Chondrocyte (in vitro differentiated cells): ENCODE data around the gene GSTT2B. TPM values are rescaled to one million over a fixed set of nuclear protein-coding genes. Genes with fewer than 3 reads are reported as not detected.

ENCODE experiments used
- DNase-seq: peaks from one replicate; pipeline ENCODE4 v3.0.0; 2021; ENCODE audit warnings: mixed read lengths, low spot score
- H3K27ac Mint-ChIP-seq: one replicate; pipeline ENCODE4 v1.8.0; 2021; ENCODE audit warnings: mild to moderate bottlenecking, moderate library complexity, mixed read lengths; ENCODE audit not compliant: unreplicated experiment
- H3K27me3 Mint-ChIP-seq: 2 replicates; pipeline ENCODE4 v1.8.0; 2021; ENCODE audit warnings: low read depth, mixed read lengths
- H3K36me3 Mint-ChIP-seq: 2 replicates; pipeline ENCODE4 v1.8.0; 2021; ENCODE audit warnings: low read depth, mixed read lengths
- H3K4me1 Mint-ChIP-seq: 2 replicates; pipeline ENCODE4 v1.8.0; 2021; ENCODE audit warnings: low read depth, mild to moderate bottlenecking, mixed read lengths
- H3K4me3 Mint-ChIP-seq: one replicate; pipeline ENCODE4 v1.8.0; 2021; ENCODE audit warnings: mild to moderate bottlenecking, moderate library complexity, mixed read lengths; ENCODE audit not compliant: unreplicated experiment
- H3K9me3 Mint-ChIP-seq: 2 replicates; pipeline ENCODE4 v1.8.0; 2021; ENCODE audit warnings: low read depth, mixed read lengths
- total RNA-seq: library from RNA; stranded (reverse); gene quantifications from 3 replicates; pipeline ENCODE4 v1.2.1, GENCODE V29; 2021
- TF ChIP-seq, protein P1 (sequence below): fragments of 200-600 bp; sonication (generic); IDR thresholded peaks from 2 replicates; pipeline ENCODE4 v1.5.0; 2021; ENCODE audit warnings: antibody characterized with exemption, mild to moderate bottlenecking, moderate library complexity

GSTT2B gene
- total RNA-seq, 1 donor from 2014 or later: 2.9 TPM

DNA sequence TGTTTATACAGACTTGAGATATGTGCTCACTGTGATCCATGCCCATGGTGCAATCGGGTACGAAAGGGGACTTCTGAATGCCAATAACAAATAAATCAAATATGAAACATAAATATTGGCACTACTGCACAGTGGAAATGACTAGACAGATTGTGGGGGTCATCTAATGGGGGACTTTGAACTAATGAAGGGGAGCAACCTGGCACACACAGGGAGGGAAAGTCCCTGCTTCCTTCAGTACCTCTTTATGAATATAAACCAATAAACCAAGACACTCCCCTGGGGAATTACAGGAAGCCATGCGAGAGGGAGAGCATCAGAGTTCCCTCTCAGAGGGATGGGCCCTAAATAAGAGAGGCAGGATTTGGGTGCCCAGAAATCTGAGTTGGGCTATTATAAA lies 45.7 kb downstream of the GSTT2B start:
- Mint-ChIP-seq H3K27me3 (no peaks in the 10 kb centered on the region), H3K4me1 (peaks cover 28% of the 10 kb centered on the region), H3K9me3 (no peaks in the 10 kb centered on the region), H3K27ac (no peak overlapping the region), H3K36me3 (peaks cover 4% of the 10 kb centered on the region), H3K4me3 (no peak overlapping the region)
- no peak for DNase-seq
- TF ChIP-seq, protein P1, sequence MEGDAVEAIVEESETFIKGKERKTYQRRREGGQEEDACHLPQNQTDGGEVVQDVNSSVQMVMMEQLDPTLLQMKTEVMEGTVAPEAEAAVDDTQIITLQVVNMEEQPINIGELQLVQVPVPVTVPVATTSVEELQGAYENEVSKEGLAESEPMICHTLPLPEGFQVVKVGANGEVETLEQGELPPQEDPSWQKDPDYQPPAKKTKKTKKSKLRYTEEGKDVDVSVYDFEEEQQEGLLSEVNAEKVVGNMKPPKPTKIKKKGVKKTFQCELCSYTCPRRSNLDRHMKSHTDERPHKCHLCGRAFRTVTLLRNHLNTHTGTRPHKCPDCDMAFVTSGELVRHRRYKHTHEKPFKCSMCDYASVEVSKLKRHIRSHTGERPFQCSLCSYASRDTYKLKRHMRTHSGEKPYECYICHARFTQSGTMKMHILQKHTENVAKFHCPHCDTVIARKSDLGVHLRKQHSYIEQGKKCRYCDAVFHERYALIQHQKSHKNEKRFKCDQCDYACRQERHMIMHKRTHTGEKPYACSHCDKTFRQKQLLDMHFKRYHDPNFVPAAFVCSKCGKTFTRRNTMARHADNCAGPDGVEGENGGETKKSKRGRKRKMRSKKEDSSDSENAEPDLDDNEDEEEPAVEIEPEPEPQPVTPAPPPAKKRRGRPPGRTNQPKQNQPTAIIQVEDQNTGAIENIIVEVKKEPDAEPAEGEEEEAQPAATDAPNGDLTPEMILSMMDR: no peak

DNA sequence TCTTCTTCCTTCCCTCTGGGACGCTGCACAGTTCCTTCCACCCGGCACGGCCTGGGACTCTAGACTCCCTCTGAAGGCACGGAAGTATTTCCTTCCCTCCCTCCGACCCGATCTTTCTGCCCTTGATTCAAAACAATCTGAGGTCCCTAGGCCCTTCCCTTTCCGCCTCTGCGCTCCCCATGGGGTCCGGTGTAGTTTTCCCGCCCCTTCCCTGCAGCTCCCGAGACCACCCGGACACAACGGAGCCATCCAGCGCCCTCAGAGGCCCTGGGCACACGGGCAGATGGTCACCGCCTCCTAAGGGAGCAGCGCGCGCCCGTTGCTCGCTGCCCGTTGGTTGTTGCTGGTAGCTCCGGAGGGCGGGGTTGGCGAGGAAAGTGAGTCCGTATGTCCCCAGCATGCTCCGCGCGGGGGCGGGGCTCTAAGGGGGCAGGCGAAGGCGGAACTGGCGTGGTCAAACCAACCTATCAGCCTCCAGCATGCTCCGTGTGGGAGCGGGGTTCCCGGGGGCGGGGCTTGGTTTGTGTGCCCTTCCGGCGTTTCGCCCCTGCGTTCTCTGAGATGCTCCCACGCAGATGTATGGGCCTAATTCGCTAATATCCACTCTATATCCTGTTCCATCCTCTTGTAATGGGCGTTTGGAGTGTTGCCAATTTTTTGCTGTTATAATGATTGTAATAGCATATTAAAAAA lies 47.2 kb downstream of the GSTT2B start:
- peak overlapping the region; percentile 97 for H3K4me3 Mint-ChIP-seq
- H3K4me1 Mint-ChIP-seq: peaks cover 19% of the 10 kb centered on the region
- no peaks in the 10 kb centered on the region for H3K27me3 Mint-ChIP-seq
- peak overlapping the region; percentile 99 for H3K27ac Mint-ChIP-seq
- peak; percentile 100 for DNase-seq
- H3K36me3 Mint-ChIP-seq: peaks cover 1% of the 10 kb centered on the region
- H3K9me3 Mint-ChIP-seq: no peaks in the 10 kb centered on the region
- TF ChIP-seq, protein P1: peak; percentile 13

DNA sequence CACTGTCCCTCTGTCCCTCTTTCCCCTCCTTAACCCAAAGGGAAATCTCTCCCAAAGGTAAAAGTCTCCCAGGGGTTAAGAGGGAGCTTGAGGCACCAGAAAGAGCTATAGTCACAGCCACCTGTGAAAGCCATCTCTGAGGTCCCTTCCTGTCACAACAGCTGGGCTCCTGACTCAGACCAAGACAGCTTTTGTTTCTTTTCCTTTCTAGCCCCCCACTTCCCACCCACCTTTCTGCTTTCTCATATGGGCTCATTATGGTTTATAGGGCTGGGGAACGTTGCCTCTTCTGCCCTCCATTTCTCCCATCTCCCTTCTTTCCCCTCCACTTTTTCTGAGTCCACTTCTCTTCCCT lies 47.7 kb downstream of the GSTT2B start:
- H3K4me3 Mint-ChIP-seq: peak overlapping the region; percentile 97
- TF ChIP-seq, protein P1: no peak
- peaks cover 19% of the 10 kb centered on the region for H3K4me1 Mint-ChIP-seq
- peaks cover 1% of the 10 kb centered on the region for H3K36me3 Mint-ChIP-seq
- no peaks in the 10 kb centered on the region for H3K9me3 Mint-ChIP-seq
- H3K27ac Mint-ChIP-seq: peak overlapping the region; percentile 99
- no peak for DNase-seq
- no peaks in the 10 kb centered on the region for H3K27me3 Mint-ChIP-seq

DNA sequence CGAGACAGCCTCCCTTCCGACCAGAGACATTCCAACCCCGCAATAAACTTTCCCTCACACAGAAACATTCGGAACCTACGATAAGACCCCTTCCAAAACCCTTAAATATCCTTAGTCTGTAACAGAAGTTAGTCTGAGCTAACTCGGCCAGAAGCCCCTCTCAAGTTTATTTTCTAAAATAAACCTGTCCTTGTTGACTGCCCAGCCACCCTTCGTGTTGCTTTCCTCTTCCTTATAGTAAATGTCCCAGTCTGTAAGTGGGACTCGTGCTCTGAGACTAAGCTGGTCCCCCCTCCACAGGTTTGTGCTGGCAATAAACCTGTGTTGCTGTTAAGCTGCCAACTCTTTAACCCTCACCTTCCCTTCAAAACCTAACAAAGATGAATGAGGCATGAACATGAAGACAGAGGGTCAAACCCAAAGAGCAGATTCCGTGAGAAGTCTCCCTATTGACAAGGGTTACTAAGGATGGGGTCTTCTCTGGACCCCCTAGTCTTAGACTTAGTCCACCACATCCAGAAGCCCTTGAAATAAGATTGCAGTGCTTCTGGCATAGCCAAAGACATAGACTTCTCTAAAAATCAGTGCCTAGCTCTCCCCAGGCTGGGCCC lies 48.6 kb downstream of the GSTT2B start:
- TF ChIP-seq, protein P1: no peak
- H3K9me3 Mint-ChIP-seq: no peaks in the 10 kb centered on the region
- peaks cover 1% of the 10 kb centered on the region for H3K36me3 Mint-ChIP-seq
- H3K4me1 Mint-ChIP-seq: peaks cover 19% of the 10 kb centered on the region
- H3K4me3 Mint-ChIP-seq: no peak overlapping the region
- H3K27ac Mint-ChIP-seq: no peak overlapping the region
- H3K27me3 Mint-ChIP-seq: no peaks in the 10 kb centered on the region
- DNase-seq: no peak

DNA sequence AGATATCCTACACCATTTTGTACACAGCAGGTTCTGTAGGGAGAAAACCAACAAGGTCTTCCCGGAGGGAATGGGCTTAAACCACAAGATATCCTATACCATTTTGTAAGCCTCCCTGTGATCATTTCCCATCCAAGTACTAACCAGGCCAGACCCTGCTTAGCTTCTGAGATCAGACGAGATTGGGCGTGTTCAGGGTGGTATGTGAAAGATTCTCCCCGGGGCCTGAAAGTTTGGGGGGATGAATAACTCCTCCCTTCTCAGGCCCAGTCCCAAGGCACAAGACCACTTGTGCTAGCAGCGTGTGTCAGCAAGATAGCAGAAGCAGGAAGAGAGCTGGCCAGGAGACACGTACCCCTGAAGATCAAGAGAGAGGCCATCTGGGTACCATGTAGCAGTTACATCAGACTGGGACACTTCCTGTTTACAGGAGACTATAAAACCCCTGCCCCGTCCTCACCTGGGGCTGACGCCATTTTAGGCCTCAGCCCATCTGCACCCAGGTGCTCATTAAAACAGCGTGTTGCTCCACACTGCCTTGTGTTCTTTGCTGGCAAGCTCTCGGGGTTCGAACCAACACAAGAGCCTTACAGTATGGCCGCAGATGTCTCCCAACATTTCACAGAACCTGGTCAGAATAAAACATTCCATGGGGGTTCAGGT lies 49.5 kb downstream of the GSTT2B start:
- Mint-ChIP-seq H3K4me3 (no peak overlapping the region), H3K9me3 (no peaks in the 10 kb centered on the region), H3K36me3 (peaks cover 1% of the 10 kb centered on the region), H3K4me1 (peaks cover 19% of the 10 kb centered on the region), H3K27ac (no peak overlapping the region), H3K27me3 (no peaks in the 10 kb centered on the region)
- DNase-seq: no peak
- TF ChIP-seq, protein P1: no peak
